H1 (cell line): ENCODE data around the gene RASA1. TPM values are rescaled to one million over a fixed set of nuclear protein-coding genes. Genes with fewer than 3 reads are reported as not detected.

Experiments
- BRCA1 ChIP-seq: IDR thresholded peaks from 2 replicates; pipeline ENCODE4 v1.6.1; 2012; ENCODE audit warnings: low read depth, low read length, improper control_type of control experiment
- CBX5 ChIP-seq: fragments of 300-800, 300-1000 bp; sonication (generic); IDR thresholded peaks from 2 replicates; pipeline ENCODE4 v1.7.1; 2016; ENCODE audit warnings: antibody characterized with exemption, low read length, low read depth
- CEBPB ChIP-seq: IDR thresholded peaks from 2 replicates; pipeline ENCODE4 v1.6.1; 2012; ENCODE audit warnings: low read depth, low read length
- CHD1 ChIP-seq: IDR thresholded peaks from 2 replicates; pipeline ENCODE4 v1.6.1; 2012; ENCODE audit warnings: low read depth, low read length, improper control_type of control experiment
- CTBP2 ChIP-seq: IDR thresholded peaks from 2 replicates; pipeline ENCODE4 v1.7.0; 2011; ENCODE audit warnings: borderline replicate concordance, mild to moderate bottlenecking, moderate library complexity, mixed read lengths, low read length; ENCODE audit not compliant: insufficient read depth, insufficient read length
- EP300 ChIP-seq, 2 experiments: IDR thresholded peaks; 1 replicate in 1 of 2; 2 replicates in 1 of 2; pipeline ENCODE4 v1.6.1; 2011 to 2012; ENCODE audit warnings: low read depth in 2 of 2, low read length in 2 of 2, mild to moderate bottlenecking in 2 of 2, borderline replicate concordance in 1 of 2, inconsistent platforms in 1 of 2, moderate library complexity in 1 of 2
- FOSL1 ChIP-seq: IDR thresholded peaks from 2 replicates; pipeline ENCODE4 v1.6.1; 2011; ENCODE audit warnings: mild to moderate bottlenecking, low read depth, low read length, moderate library complexity; ENCODE audit not compliant: insufficient read depth
- HDAC2 ChIP-seq, 2 experiments: fragments of 300-600 bp in 1 of 2; sonication (generic) in 1 of 2; IDR thresholded peaks; 2 replicates each; pipeline ENCODE4 v1.6.1; 2011 to 2012; ENCODE audit warnings: low read depth in 2 of 2, low read length in 2 of 2, mild to moderate bottlenecking in 2 of 2, moderate library complexity in 2 of 2, borderline replicate concordance in 1 of 2, inconsistent platforms in 1 of 2
- JUND ChIP-seq: IDR thresholded peaks from 2 replicates; pipeline ENCODE4 v1.6.1; 2011; ENCODE audit warnings: mild to moderate bottlenecking, improper control_type of control experiment, low read length
- NANOG ChIP-seq: IDR thresholded peaks from 2 replicates; pipeline ENCODE4 v1.6.1; 2011; ENCODE audit warnings: low read length, low read depth, mild to moderate bottlenecking, inconsistent platforms; ENCODE audit not compliant: insufficient read depth, poor library complexity, severe bottlenecking
- POLR2A ChIP-seq, 2 experiments: IDR thresholded peaks; 1 replicate in 1 of 2; 2 replicates in 1 of 2; pipeline ENCODE4 v1.6.1; 2011; ENCODE audit warnings: low read depth in 2 of 2, low read length in 2 of 2, mild to moderate bottlenecking in 2 of 2; ENCODE audit errors: control extremely low read depth in 1 of 2
- POLR2AphosphoS5 ChIP-seq: IDR thresholded peaks from 2 replicates; pipeline ENCODE4 v1.6.1; 2011; ENCODE audit warnings: low read depth, low read length
- RAD21 ChIP-seq, 2 experiments: IDR thresholded peaks in 1 of 2; conservative IDR thresholded peaks in 1 of 2; 2 replicates each; pipeline ENCODE4 v1.6.1; 2011; ENCODE audit warnings: low read depth in 2 of 2, low read length in 2 of 2, improper control_type of control experiment in 1 of 2, inconsistent platforms in 1 of 2, mild to moderate bottlenecking in 1 of 2, moderate library complexity in 1 of 2
- RBBP5 ChIP-seq: IDR thresholded peaks from 2 replicates; pipeline ENCODE4 v1.7.1; 2012; ENCODE audit warnings: low read depth, mild to moderate bottlenecking, inconsistent platforms, low read length, moderate library complexity, borderline replicate concordance
- RFX5 ChIP-seq: IDR thresholded peaks from 2 replicates; pipeline ENCODE4 v1.6.1; 2011; ENCODE audit warnings: low read depth, low read length, improper control_type of control experiment, borderline replicate concordance
- SAP30 ChIP-seq: fragments of 300-600 bp; sonication (generic); IDR thresholded peaks from 2 replicates; pipeline ENCODE4 v1.7.1; 2012; ENCODE audit warnings: low read length, moderate library complexity, mild to moderate bottlenecking, inconsistent platforms; ENCODE audit not compliant: insufficient read depth, insufficient replicate concordance
- SP4 ChIP-seq: IDR thresholded peaks from 2 replicates; pipeline ENCODE4 v1.6.1; 2012; ENCODE audit warnings: low read length, inconsistent platforms
- SUZ12 ChIP-seq: fragments of 200-600 bp; sonication (generic); IDR thresholded peaks from 2 replicates; pipeline ENCODE4 v1.6.1; 2012; ENCODE audit warnings: mild to moderate bottlenecking, inconsistent platforms, low read length, moderate library complexity, mixed read lengths
- polyA plus RNA-seq, 7 experiments: library from polyadenylated mRNA; depleted of rRNA in 3 of 7; stranded (reverse) in 5 of 7; unstranded in 2 of 7; fragments of >200 nt in 5 of 7; fragments of 200-250 nt in 2 of 7; gene quantifications; 1 replicate in 5 of 7; 2 replicates in 1 of 7; 4 replicates in 1 of 7; pipeline versions ENCODE4 v1.2.1 to v1.2.3, GENCODE V29; 2011 to 2013; ENCODE audit warnings: missing spikeins in 2 of 7, mixed read lengths in 2 of 7
- total RNA-seq: library from RNA; stranded (reverse); fragmentation: NEBNext Ultra II Directional; extraction: Animal tissue kit (Norgen Biotek cat#: 25700); gene quantifications from 2 replicates; pipeline ENCODE4 v1.2.1, GENCODE V29; 2021
- TF ChIP-seq, protein P1 (sequence below): IDR thresholded peaks from 2 replicates; pipeline ENCODE4 v1.6.1; 2012; ENCODE audit warnings: inconsistent platforms
- TF ChIP-seq, protein P2 (sequence below): IDR thresholded peaks from 2 replicates; pipeline ENCODE4 v1.6.1; 2011; ENCODE audit warnings: low read depth, mild to moderate bottlenecking, low read length; ENCODE audit not compliant: insufficient read depth
- TF ChIP-seq, protein P3 (sequence below): IDR thresholded peaks from 2 replicates; pipeline ENCODE4 v1.6.1; 2012; ENCODE audit warnings: low read length, inconsistent platforms

Gene RASA1
- total and polyA plus RNA-seq, 2 of the 8 experiments (the other 6 are each of a cell fraction or from before 2014, with no cell fraction given): 15.9 to 33.8 TPM

DNA sequence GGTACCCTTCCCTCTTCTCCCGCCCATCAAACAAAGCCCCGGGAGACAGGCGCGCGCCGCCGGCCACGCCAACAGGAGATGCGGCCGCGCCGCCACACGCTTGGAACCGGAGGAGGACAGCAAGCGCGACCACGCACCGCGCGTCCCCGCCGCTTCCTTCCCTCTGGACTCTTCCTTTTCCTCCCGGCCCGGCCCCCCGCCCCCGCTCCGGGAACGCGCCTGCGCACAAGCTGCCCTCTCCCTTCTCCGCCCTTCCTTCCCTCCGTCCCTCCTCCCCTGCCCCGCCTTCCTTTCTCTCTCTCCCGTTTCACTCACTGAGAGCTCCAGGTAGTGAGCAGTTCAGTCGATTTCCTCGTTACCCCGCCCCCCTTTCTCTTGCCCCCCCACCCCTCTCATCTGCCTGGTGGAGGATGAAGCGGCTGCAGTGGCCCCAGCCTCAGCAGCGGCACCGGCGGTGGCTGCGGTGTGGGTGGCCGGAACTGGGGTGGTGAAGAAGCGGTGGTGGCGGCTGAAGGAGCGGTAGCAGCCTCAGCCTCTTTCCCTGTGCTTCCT is at the start of gene RASA1 (continued):
- TF ChIP-seq POLR2A (IDR thresholded peaks at IDR 0.05; ENCODE audit: control extremely low read depth in 1 of 2, low read depth in 2 of 2, low read length in 2 of 2) (peak; percentile 72 to 76), SP4 (0 out of 2 replicates have a peak, but pooled peaks have one; percentile 11), HDAC2 (IDR thresholded peaks at IDR 0.05; ENCODE audit: borderline replicate concordance in 1 of 2, low read depth in 2 of 2, low read length in 2 of 2) (peak; percentile 24 to 84; a peak in 2 of 4 replicates), SUZ12 (no peak), NANOG (no peak), RAD21 (IDR thresholded peaks at IDR 0.05 in 1 of 2, conservative IDR thresholded peaks at IDR 0.05 in 1 of 2; ENCODE audit: low read depth in 2 of 2, low read length in 2 of 2) (no peak), CBX5 (no peak), CHD1 (no peak), RFX5 (no peak), EP300 (IDR thresholded peaks at IDR 0.05; ENCODE audit: borderline replicate concordance in 1 of 2, low read depth in 2 of 2, low read length in 2 of 2) (no peak; a peak in 1 of 3 replicates), FOSL1 (no peak), JUND (no peak), CTBP2 (peak; percentile 42), BRCA1 (no peak), CEBPB (no peak), POLR2AphosphoS5 (peak; percentile 82), SAP30 (no peak), RBBP5 (peak; percentile 89; the same call in 1 of the 2 replicates)
- TF ChIP-seq, protein P1, sequence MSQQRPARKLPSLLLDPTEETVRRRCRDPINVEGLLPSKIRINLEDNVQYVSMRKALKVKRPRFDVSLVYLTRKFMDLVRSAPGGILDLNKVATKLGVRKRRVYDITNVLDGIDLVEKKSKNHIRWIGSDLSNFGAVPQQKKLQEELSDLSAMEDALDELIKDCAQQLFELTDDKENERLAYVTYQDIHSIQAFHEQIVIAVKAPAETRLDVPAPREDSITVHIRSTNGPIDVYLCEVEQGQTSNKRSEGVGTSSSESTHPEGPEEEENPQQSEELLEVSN: peak; percentile 79
- TF ChIP-seq, protein P2, sequence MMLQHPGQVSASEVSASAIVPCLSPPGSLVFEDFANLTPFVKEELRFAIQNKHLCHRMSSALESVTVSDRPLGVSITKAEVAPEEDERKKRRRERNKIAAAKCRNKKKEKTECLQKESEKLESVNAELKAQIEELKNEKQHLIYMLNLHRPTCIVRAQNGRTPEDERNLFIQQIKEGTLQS: no peak
- TF ChIP-seq, protein P3, sequence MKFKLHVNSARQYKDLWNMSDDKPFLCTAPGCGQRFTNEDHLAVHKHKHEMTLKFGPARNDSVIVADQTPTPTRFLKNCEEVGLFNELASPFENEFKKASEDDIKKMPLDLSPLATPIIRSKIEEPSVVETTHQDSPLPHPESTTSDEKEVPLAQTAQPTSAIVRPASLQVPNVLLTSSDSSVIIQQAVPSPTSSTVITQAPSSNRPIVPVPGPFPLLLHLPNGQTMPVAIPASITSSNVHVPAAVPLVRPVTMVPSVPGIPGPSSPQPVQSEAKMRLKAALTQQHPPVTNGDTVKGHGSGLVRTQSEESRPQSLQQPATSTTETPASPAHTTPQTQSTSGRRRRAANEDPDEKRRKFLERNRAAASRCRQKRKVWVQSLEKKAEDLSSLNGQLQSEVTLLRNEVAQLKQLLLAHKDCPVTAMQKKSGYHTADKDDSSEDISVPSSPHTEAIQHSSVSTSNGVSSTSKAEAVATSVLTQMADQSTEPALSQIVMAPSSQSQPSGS: no peak
